ENCODE measurements around the gene MMP23B. TPM values are rescaled to one million over a fixed set of nuclear protein-coding genes. Genes with fewer than 3 reads are reported as not detected.

The MMP23B gene
- total and polyA plus RNA-seq, 2 of the 8 experiments (the other 6 are each of a cell fraction or from before 2014, with no cell fraction given): 9.2 to 14.6 TPM

- TF ChIP-seq E2F6 (IDR thresholded peaks at IDR 0.05) (no peak), BACH1 (IDR thresholded peaks at IDR 0.05; ENCODE audit: low read length) (no peak), TAF1 (IDR thresholded peaks at IDR 0.05; ENCODE audit: low read depth, low read length) (no peak), HDAC6 (IDR thresholded peaks at IDR 0.05; ENCODE audit: low read depth, low read length) (no peak)
Observed at GRCh38 chr1:1598051-1598719, 33.8 kb upstream of the MMP23B start (continued).
